Cardiac muscle cell (in vitro differentiated cells and primary cell): ENCODE measurements around the gene CMIP. TPM values are rescaled to one million over a fixed set of nuclear protein-coding genes. Genes with fewer than 3 reads are reported as not detected.
A peak's percentile ranks its signal among the peaks of the same experiment; 100 is the strongest.

Experiments used
- DNase-seq, 2 donors: peaks; one replicate each; pipeline versions ENCODE4 v3.0.0 to v3.0.0-alpha.2; 2010 to 2017; ENCODE audit warnings: low read depth in 1 of 2, low spot score in 1 of 2
- H3K27ac ChIP-seq: fragments of 200-600 bp; sonication (generic); 2 replicates; pipeline ENCODE4 v1.5.1; 2016
- H3K27me3 ChIP-seq: fragments of 200-600 bp; sonication (generic); 2 replicates; pipeline ENCODE4 v1.6.0; 2016; ENCODE audit warnings: control low read depth
- H3K36me3 ChIP-seq: fragments of 200-600 bp; sonication (generic); 2 replicates; pipeline ENCODE4 v1.5.1; 2016; ENCODE audit warnings: control low read depth
- H3K4me1 ChIP-seq: fragments of 200-600 bp; sonication (generic); 2 replicates; pipeline ENCODE4 v1.8.1; 2017; ENCODE audit warnings: low read depth, mild to moderate bottlenecking, mixed run types
- H3K4me3 ChIP-seq: fragments of 200-600 bp; sonication (generic); 2 replicates; pipeline ENCODE4 v1.5.1; 2016; ENCODE audit warnings: mild to moderate bottlenecking
- H3K9me3 ChIP-seq: fragments of 200-600 bp; sonication (generic); 2 replicates; pipeline ENCODE4 v1.5.1; 2017; ENCODE audit warnings: low read depth, mild to moderate bottlenecking, control low read depth
- polyA plus RNA-seq: library from polyadenylated mRNA; unstranded; fragments of >200 nt; fragmentation: Nextera tagmentation; extraction: Ambion mirVana; gene quantifications from 2 replicates; pipeline ENCODE4 v1.2.1, GENCODE V29; 2016
- total RNA-seq: library from RNA; depleted of rRNA; stranded (reverse); fragments of >200 nt; gene quantifications from 2 replicates; pipeline ENCODE4 v1.2.3, GENCODE V29; 2016
- TF ChIP-seq, protein P1 (sequence below): IDR thresholded peaks from 2 replicates; pipeline ENCODE4 v1.5.1; 2012; ENCODE audit warnings: low read depth, mild to moderate bottlenecking, low read length

CMIP gene
- total and polyA plus RNA-seq, 2 experiments from 2014 or later, result 1.8 to 22.2 TPM

GRCh38 chr16:81497690-81498089 is 53.1 kb downstream of the CMIP start:
- Histone ChIP-seq H3K4me3 (no peak overlapping the region), H3K27ac (no peak overlapping the region), H3K27me3 (no peaks in the 10 kb centered on the region), H3K36me3 (no peaks in the 10 kb centered on the region), H3K4me1 (peaks cover 3% of the 10 kb centered on the region), H3K9me3 (no peaks in the 10 kb centered on the region)
- no peak for DNase-seq
- TF ChIP-seq, protein P1, sequence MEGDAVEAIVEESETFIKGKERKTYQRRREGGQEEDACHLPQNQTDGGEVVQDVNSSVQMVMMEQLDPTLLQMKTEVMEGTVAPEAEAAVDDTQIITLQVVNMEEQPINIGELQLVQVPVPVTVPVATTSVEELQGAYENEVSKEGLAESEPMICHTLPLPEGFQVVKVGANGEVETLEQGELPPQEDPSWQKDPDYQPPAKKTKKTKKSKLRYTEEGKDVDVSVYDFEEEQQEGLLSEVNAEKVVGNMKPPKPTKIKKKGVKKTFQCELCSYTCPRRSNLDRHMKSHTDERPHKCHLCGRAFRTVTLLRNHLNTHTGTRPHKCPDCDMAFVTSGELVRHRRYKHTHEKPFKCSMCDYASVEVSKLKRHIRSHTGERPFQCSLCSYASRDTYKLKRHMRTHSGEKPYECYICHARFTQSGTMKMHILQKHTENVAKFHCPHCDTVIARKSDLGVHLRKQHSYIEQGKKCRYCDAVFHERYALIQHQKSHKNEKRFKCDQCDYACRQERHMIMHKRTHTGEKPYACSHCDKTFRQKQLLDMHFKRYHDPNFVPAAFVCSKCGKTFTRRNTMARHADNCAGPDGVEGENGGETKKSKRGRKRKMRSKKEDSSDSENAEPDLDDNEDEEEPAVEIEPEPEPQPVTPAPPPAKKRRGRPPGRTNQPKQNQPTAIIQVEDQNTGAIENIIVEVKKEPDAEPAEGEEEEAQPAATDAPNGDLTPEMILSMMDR, result no peak

DNA sequence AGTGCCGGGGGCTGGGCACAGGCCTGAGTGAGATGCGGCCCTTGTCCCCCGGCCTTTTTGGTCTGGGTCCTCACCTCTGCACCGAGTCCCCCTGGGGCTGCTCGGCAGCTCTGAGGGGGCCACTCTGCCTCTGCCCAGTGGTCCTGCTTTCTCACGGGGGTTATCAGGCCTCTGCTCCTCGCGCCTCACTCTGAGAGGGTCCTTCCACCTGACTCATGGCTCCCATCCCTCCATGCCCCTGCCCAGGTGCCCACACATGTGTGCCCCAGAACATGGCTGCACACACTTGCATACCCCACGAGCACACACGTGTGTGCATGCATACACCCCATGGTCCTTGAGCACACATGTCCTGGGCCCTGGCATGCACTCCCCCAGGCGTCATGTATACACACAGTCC is 53.7 kb downstream of the CMIP start:
- Histone ChIP-seq H3K27me3 (no peaks in the 10 kb centered on the region), H3K4me3 (no peak overlapping the region), H3K9me3 (no peaks in the 10 kb centered on the region), H3K4me1 (peaks cover 3% of the 10 kb centered on the region), H3K36me3 (no peaks in the 10 kb centered on the region), H3K27ac (no peak overlapping the region)
- TF ChIP-seq, protein P1, result no peak
- no peak for DNase-seq

- H3K4me1 ChIP-seq, result peaks cover 3% of the 10 kb centered on the region
- H3K36me3 ChIP-seq, result no peaks in the 10 kb centered on the region
- no peak overlapping the region for H3K4me3 ChIP-seq
- TF ChIP-seq, protein P1, result no peak
- no peaks in the 10 kb centered on the region for H3K27me3 ChIP-seq
- no peak overlapping the region for H3K27ac ChIP-seq
- H3K9me3 ChIP-seq, result no peaks in the 10 kb centered on the region
- no peak for DNase-seq
Measured at GRCh38 chr16:81499576-81500380, 55.2 kb downstream of the CMIP start.

GRCh38 chr16:81500833-81501521 is 56.4 kb downstream of the CMIP start:
- H3K27me3 ChIP-seq, result no peaks in the 10 kb centered on the region
- H3K36me3 ChIP-seq, result no peaks in the 10 kb centered on the region
- no peak overlapping the region for H3K4me3 ChIP-seq
- H3K27ac ChIP-seq, result no peak overlapping the region
- peak in 1 of 2 donors; percentile 48 for DNase-seq
- peaks cover 3% of the 10 kb centered on the region for H3K4me1 ChIP-seq
- no peaks in the 10 kb centered on the region for H3K9me3 ChIP-seq
- TF ChIP-seq, protein P1, result no peak

- Histone ChIP-seq H3K4me1 (peaks cover 3% of the 10 kb centered on the region), H3K9me3 (no peaks in the 10 kb centered on the region), H3K27ac (peak overlapping the region; percentile 8), H3K27me3 (no peaks in the 10 kb centered on the region), H3K36me3 (no peaks in the 10 kb centered on the region), H3K4me3 (no peak overlapping the region)
- DNase-seq, result no peak
- TF ChIP-seq, protein P1, result no peak
Measured at GRCh38 chr16:81502396-81503070, 57.9 kb downstream of the CMIP start.
